Endothelial cell of umbilical vein (primary cell): ENCODE data around the gene STMN3.

Experiments used
- CTCF ChIP-seq, 2 donors: IDR thresholded peaks; 1 replicate in 1 of 2; 2 replicates in 1 of 2; pipeline ENCODE4 v1.5.1; 2011; ENCODE audit warnings: low read length in 2 of 2, mild to moderate bottlenecking in 2 of 2, moderate library complexity in 2 of 2, control low read depth in 1 of 2, inconsistent platforms in 1 of 2, low read depth in 1 of 2; ENCODE audit not compliant: insufficient read depth in 1 of 2; ENCODE audit errors: extremely low read depth in 1 of 2
- POLR2A ChIP-seq: IDR thresholded peaks from 2 replicates; pipeline ENCODE4 v1.6.1; 2012; ENCODE audit warnings: low read depth, mild to moderate bottlenecking, control low read depth, low read length

- TF ChIP-seq POLR2A = no peak
- TF ChIP-seq CTCF (IDR thresholded peaks at IDR 0.05; ENCODE audit: extremely low read depth in 1 of 2, insufficient read depth in 1 of 2, low read depth in 1 of 2, low read length in 2 of 2) = no peak
These were observed 897 bp upstream of the STMN3 start for GRCh38 chr20:63653974-63654668.
